MM.1S (cell line): ENCODE measurements around the gene BMPER.

Experiments
- EZH2phosphoT487 ChIP-seq: fragments of 300-600 bp; sonication (generic); IDR thresholded peaks from 2 replicates; pipeline ENCODE4 v1.6.1; 2018; ENCODE audit warnings: antibody characterized with exemption, low read length
- TF ChIP-seq, protein P1 (sequence below): fragments of 300-600 bp; sonication (generic); IDR thresholded peaks from 2 replicates; pipeline ENCODE4 v1.5.1; 2016; ENCODE audit warnings: antibody characterized with exemption, low read length, mixed read lengths

GRCh38 chr7:33885290-33886148, 19.8 kb upstream of the BMPER start:
- TF ChIP-seq, protein P1, sequence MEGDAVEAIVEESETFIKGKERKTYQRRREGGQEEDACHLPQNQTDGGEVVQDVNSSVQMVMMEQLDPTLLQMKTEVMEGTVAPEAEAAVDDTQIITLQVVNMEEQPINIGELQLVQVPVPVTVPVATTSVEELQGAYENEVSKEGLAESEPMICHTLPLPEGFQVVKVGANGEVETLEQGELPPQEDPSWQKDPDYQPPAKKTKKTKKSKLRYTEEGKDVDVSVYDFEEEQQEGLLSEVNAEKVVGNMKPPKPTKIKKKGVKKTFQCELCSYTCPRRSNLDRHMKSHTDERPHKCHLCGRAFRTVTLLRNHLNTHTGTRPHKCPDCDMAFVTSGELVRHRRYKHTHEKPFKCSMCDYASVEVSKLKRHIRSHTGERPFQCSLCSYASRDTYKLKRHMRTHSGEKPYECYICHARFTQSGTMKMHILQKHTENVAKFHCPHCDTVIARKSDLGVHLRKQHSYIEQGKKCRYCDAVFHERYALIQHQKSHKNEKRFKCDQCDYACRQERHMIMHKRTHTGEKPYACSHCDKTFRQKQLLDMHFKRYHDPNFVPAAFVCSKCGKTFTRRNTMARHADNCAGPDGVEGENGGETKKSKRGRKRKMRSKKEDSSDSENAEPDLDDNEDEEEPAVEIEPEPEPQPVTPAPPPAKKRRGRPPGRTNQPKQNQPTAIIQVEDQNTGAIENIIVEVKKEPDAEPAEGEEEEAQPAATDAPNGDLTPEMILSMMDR: no peak
- TF ChIP-seq EZH2phosphoT487: no peak
